Measurements from ENCODE around the gene MAG.

- no peak for TF ChIP-seq CTCF (conservative IDR thresholded peaks at IDR 0.05 in 1 of 2, IDR thresholded peaks at IDR 0.05 in 1 of 2; ENCODE audit: extremely low read depth in 1 of 2, insufficient read depth in 1 of 2, low read depth in 1 of 2, low read length in 2 of 2)
- TF ChIP-seq EZH2 (IDR thresholded peaks at IDR 0.05; ENCODE audit: borderline replicate concordance, low read length), result no peak
Measured at GRCh38 chr19:35302446-35302845, 10.5 kb downstream of the MAG start.
